Loucy (cell line): Measurements from ENCODE around the gene PTCH1.

Experiments
- CTCF ChIP-seq: fragments of 200-600 bp; sonication (generic); conservative IDR thresholded peaks from 2 replicates; pipeline ENCODE4 v1.5.1; 2014; ENCODE audit warnings: mild to moderate bottlenecking, antibody characterized with exemption, low read length
- EZH2phosphoT487 ChIP-seq: fragments of 200-600 bp; IDR thresholded peaks from 2 replicates; pipeline ENCODE4 v1.6.1; 2018; ENCODE audit warnings: antibody characterized with exemption, mild to moderate bottlenecking, moderate library complexity, borderline replicate concordance

- TF ChIP-seq CTCF: no peak
- TF ChIP-seq EZH2phosphoT487: no peak
Observed at GRCh38 chr9:95459851-95460517, 56.8 kb downstream of the PTCH1 start.
